Keratinocyte (primary cell): ENCODE measurements around the gene ZNF479. TPM values are rescaled to one million over a fixed set of nuclear protein-coding genes. Genes with fewer than 3 reads are reported as not detected.
"Not testable (repeated sequence)": the region's sequence is repeated elsewhere in the genome, so short reads cannot be mapped to it uniquely, and the experiment has no call there.

Experiments used
- DNase-seq: peaks from one replicate; pipeline ENCODE4 v3.0.0-alpha.2; 2011; ENCODE audit warnings: low read depth, missing footprints, low spot score
- FAIRE-seq: peaks from 2 replicates; lab custom pipeline; 2011; peaks lifted over from hg19 to GRCh38; lab: Jason Lieb, UNC
- H2AFZ ChIP-seq: 2 replicates; pipeline ENCODE4 v1.6.0; 2012; ENCODE audit warnings: low read length, control low read depth, inconsistent platforms; ENCODE audit not compliant: control insufficient read depth
- H3K27ac ChIP-seq: 2 replicates; pipeline ENCODE4 v1.5.1; 2011; ENCODE audit warnings: low read length; ENCODE audit not compliant: control insufficient read depth, insufficient read depth
- H3K27me3 ChIP-seq: 3 replicates; pipeline ENCODE4 v1.6.0; 2011; ENCODE audit warnings: low read length; ENCODE audit not compliant: control insufficient read depth, insufficient read depth; ENCODE audit errors: extremely low read depth
- H3K36me3 ChIP-seq, 2 experiments: 2 replicates in 1 of 2; 3 replicates in 1 of 2; pipeline ENCODE4 v1.5.1; 2011; ENCODE audit warnings: low read length in 2 of 2, mild to moderate bottlenecking in 1 of 2; ENCODE audit not compliant: control insufficient read depth in 2 of 2, insufficient read depth in 2 of 2; ENCODE audit errors: extremely low read depth in 1 of 2
- H3K4me1 ChIP-seq: 3 replicates; pipeline ENCODE4 v1.5.1; 2011; ENCODE audit warnings: low read length; ENCODE audit not compliant: control insufficient read depth, insufficient read depth; ENCODE audit errors: extremely low read depth
- H3K4me2 ChIP-seq: 3 replicates; pipeline ENCODE4 v1.6.0; 2011; ENCODE audit warnings: low read depth, low read length; ENCODE audit not compliant: control insufficient read depth, insufficient read depth; ENCODE audit errors: extremely low read depth
- H3K4me3 ChIP-seq, 3 experiments: fragments of 200-600 bp in 1 of 3; sonication (generic) in 1 of 3; 2 replicates in 2 of 3; 3 replicates in 1 of 3; pipeline ENCODE4 v1.5.1; 2011 to 2016; ENCODE audit warnings: low read length in 3 of 3, mild to moderate bottlenecking in 3 of 3, control low read depth in 2 of 3, inconsistent platforms in 1 of 3, low read depth in 1 of 3, mixed read lengths in 1 of 3, mixed run types in 1 of 3, moderate library complexity in 1 of 3; ENCODE audit not compliant: control insufficient read depth in 2 of 3, insufficient read depth in 2 of 3; ENCODE audit errors: extremely low read depth in 1 of 3
- H3K79me2 ChIP-seq: 2 replicates; pipeline ENCODE4 v1.6.0; 2012; ENCODE audit warnings: low read length; ENCODE audit not compliant: control insufficient read depth, insufficient read depth
- H3K9ac ChIP-seq: 3 replicates; pipeline ENCODE4 v1.6.0; 2011; ENCODE audit warnings: low read length; ENCODE audit not compliant: control insufficient read depth, insufficient read depth; ENCODE audit errors: extremely low read depth
- H3K9me1 ChIP-seq: 3 replicates; pipeline ENCODE4 v1.6.0; 2011; ENCODE audit warnings: low read length; ENCODE audit not compliant: control insufficient read depth, insufficient read depth; ENCODE audit errors: extremely low read depth
- H3K9me3 ChIP-seq: 2 replicates; pipeline ENCODE4 v1.5.1; 2012; ENCODE audit warnings: low read depth, low read length; ENCODE audit not compliant: control insufficient read depth
- H4K20me1 ChIP-seq: 3 replicates; pipeline ENCODE4 v1.6.0; 2011; ENCODE audit warnings: low read length; ENCODE audit not compliant: control insufficient read depth, insufficient read depth; ENCODE audit errors: extremely low read depth
- CTCF ChIP-seq, 3 experiments: IDR thresholded peaks in 1 of 3; conservative IDR thresholded peaks in 1 of 3; optimal IDR thresholded peaks in 1 of 3; 2 replicates in 2 of 3; 3 replicates in 1 of 3; pipeline versions ENCODE3 to v1.5.1; 2011; ENCODE audit warnings: low read length in 3 of 3, mild to moderate bottlenecking in 3 of 3, moderate library complexity in 2 of 3, control low read depth in 1 of 3, inconsistent platforms in 1 of 3; ENCODE audit not compliant: insufficient read depth in 2 of 3; ENCODE audit errors: extremely low read depth in 1 of 3
- EZH2 ChIP-seq: IDR thresholded peaks from one replicate; pipeline ENCODE4 v1.6.1; 2012; ENCODE audit warnings: inconsistent platforms, mild to moderate bottlenecking, low read length, moderate library complexity
- dilution Hi-C: fragments of 300-500 bp; cut with MboI; formaldehyde crosslinking; loops from one replicate; pipeline ENCODE4 v1.7.0; 2020; ENCODE audit warnings: low sequenced_read_pairs; ENCODE audit not compliant: extremely low pct_ligation_motif_present
- polyA plus RNA-seq, 5 experiments: library from polyadenylated mRNA; depleted of rRNA in 3 of 5; stranded (reverse) in 3 of 5; stranded (forward) in 1 of 5; unstranded in 1 of 5; fragments of >200 nt; gene quantifications; 1 replicate in 1 of 5; 2 replicates in 3 of 5; 3 replicates in 1 of 5; pipeline versions ENCODE4 v1.2.1 to v1.2.3, GENCODE V29; 2011 to 2012; ENCODE audit warnings: missing spikeins in 2 of 5, low read depth in 1 of 5, low replicate concordance in 1 of 5

Gene ZNF479
- polyA plus RNA-seq, 1 donor (not counting 4 experiments of a cell fraction or from before 2014, with no cell fraction given): not detected

- peaks cover 3% of the 10 kb centered on the region for H3K9me3 ChIP-seq
- H3K27ac ChIP-seq: no peak overlapping the region
- no peak for FAIRE-seq
- H3K9ac ChIP-seq: no peak overlapping the region
- H4K20me1 ChIP-seq: no peaks in the 10 kb centered on the region
- no peaks in the 10 kb centered on the region for H3K27me3 ChIP-seq
- TF ChIP-seq CTCF (optimal IDR thresholded peaks at IDR 0.05 in 1 of 3, IDR thresholded peaks at IDR 0.05 in 1 of 3, conservative IDR thresholded peaks at IDR 0.05 in 1 of 3; ENCODE audit: extremely low read depth in 1 of 3, insufficient read depth in 2 of 3, low read length in 3 of 3) (no peak), EZH2 (no peak)
- no peak overlapping the region for H2AFZ ChIP-seq
- H3K9me1 ChIP-seq: no peaks in the 10 kb centered on the region
- dilution Hi-C loops: no loop called here
- H3K36me3 ChIP-seq: no peaks in the 10 kb centered on the region
- H3K4me1 ChIP-seq: no peaks in the 10 kb centered on the region
- no peak for DNase-seq
- no peak overlapping the region for H3K4me2 ChIP-seq
- H3K79me2 ChIP-seq: no peaks in the 10 kb centered on the region
- no peak overlapping the region for H3K4me3 ChIP-seq
These were observed 33.2 kb upstream of the ZNF479 start for GRCh38 chr7:57165285-57165899.

GRCh38 chr7:57120123-57120784, 12.0 kb downstream of the ZNF479 start:
- dilution Hi-C loops, H3K4me1 ChIP-seq, H4K20me1 ChIP-seq, H3K27me3 ChIP-seq, H2AFZ ChIP-seq, H3K9me1 ChIP-seq, H3K79me2 ChIP-seq, H3K27ac ChIP-seq, H3K9ac ChIP-seq, H3K9me3 ChIP-seq, H3K36me3 ChIP-seq, FAIRE-seq, H3K4me3 ChIP-seq, DNase-seq, H3K4me2 ChIP-seq: not testable (repeated sequence)
